ENCODE results near the gene NRXN3.

DNA sequence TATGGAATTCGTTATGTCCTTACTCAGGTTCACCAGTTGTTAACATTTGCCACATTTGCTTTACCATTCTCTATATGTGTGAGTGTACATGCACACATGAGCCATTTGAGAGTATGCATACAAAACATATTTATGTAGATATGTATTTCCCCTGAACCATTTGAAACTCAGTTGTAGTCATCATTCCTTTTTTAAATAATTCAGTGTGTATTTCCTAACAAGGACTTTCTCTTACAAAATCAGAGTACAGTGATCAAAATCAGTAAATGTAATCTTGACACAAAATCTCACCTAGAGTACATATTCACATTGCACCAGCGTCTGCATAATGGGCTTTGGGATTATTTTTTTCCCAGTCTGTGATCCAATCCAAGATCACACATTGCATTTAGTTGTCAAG lies 1656.2 kb downstream of the NRXN3 start:
- TF ChIP-seq, protein P1, sequence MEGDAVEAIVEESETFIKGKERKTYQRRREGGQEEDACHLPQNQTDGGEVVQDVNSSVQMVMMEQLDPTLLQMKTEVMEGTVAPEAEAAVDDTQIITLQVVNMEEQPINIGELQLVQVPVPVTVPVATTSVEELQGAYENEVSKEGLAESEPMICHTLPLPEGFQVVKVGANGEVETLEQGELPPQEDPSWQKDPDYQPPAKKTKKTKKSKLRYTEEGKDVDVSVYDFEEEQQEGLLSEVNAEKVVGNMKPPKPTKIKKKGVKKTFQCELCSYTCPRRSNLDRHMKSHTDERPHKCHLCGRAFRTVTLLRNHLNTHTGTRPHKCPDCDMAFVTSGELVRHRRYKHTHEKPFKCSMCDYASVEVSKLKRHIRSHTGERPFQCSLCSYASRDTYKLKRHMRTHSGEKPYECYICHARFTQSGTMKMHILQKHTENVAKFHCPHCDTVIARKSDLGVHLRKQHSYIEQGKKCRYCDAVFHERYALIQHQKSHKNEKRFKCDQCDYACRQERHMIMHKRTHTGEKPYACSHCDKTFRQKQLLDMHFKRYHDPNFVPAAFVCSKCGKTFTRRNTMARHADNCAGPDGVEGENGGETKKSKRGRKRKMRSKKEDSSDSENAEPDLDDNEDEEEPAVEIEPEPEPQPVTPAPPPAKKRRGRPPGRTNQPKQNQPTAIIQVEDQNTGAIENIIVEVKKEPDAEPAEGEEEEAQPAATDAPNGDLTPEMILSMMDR (IDR thresholded peaks at IDR 0.05): no peak
- TF ChIP-seq POLR2A (IDR thresholded peaks at IDR 0.05): no peak

Data from heart left ventricle (tissue), 13 donors.